Esophagus (tissue), 2 donors: ENCODE data around the gene MTHFS. TPM values are rescaled to one million over a fixed set of nuclear protein-coding genes. Genes with fewer than 3 reads are reported as not detected.

Experiments used
- H3K27ac ChIP-seq, 2 donors: one replicate each; pipeline ENCODE4 v1.5.1; 2013; ENCODE audit warnings: low read depth in 2 of 2, mild to moderate bottlenecking in 2 of 2, inconsistent platforms in 1 of 2, low read length in 1 of 2, moderate library complexity in 1 of 2
- H3K27me3 ChIP-seq, 2 donors: one replicate each; pipeline ENCODE4 v1.6.1; 2013; ENCODE audit warnings: low read length in 2 of 2, control low read depth in 1 of 2, mild to moderate bottlenecking in 1 of 2; ENCODE audit not compliant: insufficient read depth in 2 of 2, control insufficient read depth in 1 of 2
- H3K36me3 ChIP-seq, 2 donors: one replicate each; pipeline ENCODE4 v1.6.1; 2013; ENCODE audit warnings: low read length in 1 of 2; ENCODE audit not compliant: control insufficient read depth in 2 of 2, insufficient read depth in 2 of 2
- H3K4me1 ChIP-seq, 2 donors: one replicate each; pipeline ENCODE4 v1.6.1; 2013; ENCODE audit warnings: low read length in 1 of 2; ENCODE audit not compliant: control insufficient read depth in 2 of 2, insufficient read depth in 2 of 2
- H3K4me3 ChIP-seq, 2 donors: one replicate each; pipeline ENCODE4 v1.5.1; 2013; ENCODE audit warnings: low read length in 2 of 2, mild to moderate bottlenecking in 2 of 2, low read depth in 1 of 2, moderate library complexity in 1 of 2
- H3K9me3 ChIP-seq, 2 donors: one replicate each; pipeline ENCODE4 v1.6.1; 2013; ENCODE audit warnings: mild to moderate bottlenecking in 2 of 2, low read depth in 1 of 2, low read length in 1 of 2, moderate library complexity in 1 of 2; ENCODE audit not compliant: control insufficient read depth in 2 of 2, insufficient read depth in 1 of 2
- WGBS, 2 donors: extraction: QIAGEN DNeasy Blood & Tissue Kit; methylation state at CpG; one replicate each; pipeline ENCODE4 v1.1.7; 2013; 5-methylcytosine and 5-hydroxymethylcytosine counted together
- polyA plus RNA-seq, 2 donors: library from polyadenylated mRNA; stranded (reverse); fragments of 200-250 nt; gene quantifications; one replicate each; pipeline ENCODE4 v1.2.3, GENCODE V29; 2013
- donor health status: healthy with polysubstance abuse.
- donor health status: Bipolar disorder and iron deficiency.

Gene MTHFS
- polyA plus RNA-seq, 2 donors, result 17.1 to 32.8 TPM

DNA sequence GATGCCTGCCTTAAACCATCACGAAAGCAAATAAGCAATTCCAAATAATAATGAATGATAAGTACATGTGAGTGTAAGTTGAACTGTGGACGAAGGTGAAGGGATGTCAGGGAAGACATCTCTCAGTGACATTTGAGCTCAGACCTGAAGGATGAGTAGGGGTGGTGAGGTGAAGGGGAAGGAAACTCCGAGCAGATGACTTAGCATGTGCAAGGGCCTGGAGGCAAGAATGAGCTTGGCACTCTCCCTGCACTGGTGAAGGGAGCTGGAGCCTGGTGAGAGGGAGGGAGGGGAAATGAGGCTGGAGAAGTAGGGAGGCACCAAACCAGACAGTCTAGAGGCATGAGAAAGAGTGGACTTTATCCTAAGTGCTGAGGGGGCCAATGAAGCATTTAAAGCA lies 84.3 kb downstream of the MTHFS start:
- Histone ChIP-seq H3K27ac (no peak overlapping the region), H3K36me3 (no peaks in the 10 kb centered on the region), H3K9me3 (no peaks in the 10 kb centered on the region), H3K27me3 (no peaks in the 10 kb centered on the region), H3K4me3 (no peak overlapping the region), H3K4me1 (peaks cover 0 to 3% of the 10 kb centered on the region in 2 donors)
- WGBS, 2 donors, result 37 to 42% methylated on average over 3 of the region's 3 CpGs

- no peak overlapping the region for H3K27ac ChIP-seq
- H3K4me1 ChIP-seq, result peaks cover 0 to 3% of the 10 kb centered on the region in 2 donors
- no peaks in the 10 kb centered on the region for H3K36me3 ChIP-seq
- no peaks in the 10 kb centered on the region for H3K27me3 ChIP-seq
- H3K4me3 ChIP-seq, result no peak overlapping the region
- H3K9me3 ChIP-seq, result peaks cover 0 to under 1% of the 10 kb centered on the region in 2 donors
- WGBS, 2 donors, result 40 to 42% methylated on average over 15 of the region's 15 CpGs
Measured at GRCh38 chr15:79811406-79812405, 85.1 kb downstream of the MTHFS start.

- WGBS, 2 donors, result 87 to 96% methylated on average over 2 of the region's 2 CpGs
- Histone ChIP-seq H3K4me1 (no peaks in the 10 kb centered on the region), H3K27me3 (no peaks in the 10 kb centered on the region), H3K9me3 (peaks cover 0 to 4% of the 10 kb centered on the region in 2 donors), H3K36me3 (no peaks in the 10 kb centered on the region), H3K27ac (no peak overlapping the region), H3K4me3 (no peak overlapping the region)
Measured at GRCh38 chr15:79804838-79805237, 92.0 kb downstream of the MTHFS start.

DNA sequence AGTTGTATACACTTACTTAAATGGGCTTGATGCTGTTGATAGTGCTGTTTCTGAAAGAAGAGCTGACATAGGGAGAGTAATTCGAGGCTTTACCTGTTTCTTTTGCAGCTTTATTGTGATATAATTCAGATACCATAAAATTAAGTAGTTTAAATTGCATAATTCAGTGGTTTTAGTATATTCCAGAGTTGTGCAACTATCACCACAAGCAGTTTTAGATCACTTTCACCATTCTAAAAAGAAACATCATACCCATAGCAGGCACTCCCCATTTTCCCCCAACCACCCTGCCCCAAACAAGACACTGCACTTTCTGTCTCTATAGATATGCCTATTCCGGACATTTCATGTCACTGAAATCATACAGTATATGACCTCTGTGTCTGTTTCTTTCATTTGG lies 98.5 kb downstream of the MTHFS start:
- Histone ChIP-seq H3K9me3 (no peaks in the 10 kb centered on the region), H3K27me3 (no peaks in the 10 kb centered on the region), H3K4me1 (no peaks in the 10 kb centered on the region), H3K4me3 (no peak overlapping the region), H3K27ac (no peak overlapping the region), H3K36me3 (no peaks in the 10 kb centered on the region)
- WGBS, 2 donors, result 68 to 73% methylated on average over 2 of the region's 2 CpGs

Other genes with a start within 250 kb of the MTHFS start
- 1 to 10 TPM in 1 of 2 donors, under 1 TPM in 1; 0.89 to 1.6 TPM for gene BCL2A1, start 74.2 kb upstream of the MTHFS start, polyA plus RNA-seq
- gene ZFAND6, start 162.7 kb upstream of the MTHFS start, polyA plus RNA-seq, result 10 to 100 TPM; 37.4 to 47.0 TPM